Vagina (tissue), 2 donors: ENCODE results near the gene CFAP97. TPM values are rescaled to one million over a fixed set of nuclear protein-coding genes. Genes with fewer than 3 reads are reported as not detected.
A peak's percentile ranks its signal among the peaks of the same experiment; 100 is the strongest.

ENCODE experiments used
- DNase-seq, 2 donors: peaks; one replicate each; pipeline ENCODE4 v3.0.0-alpha.2; 2017; ENCODE audit errors: extremely low spot score in 2 of 2
- H3K27ac ChIP-seq: fragments of 200-600 bp; sonication (generic); one replicate; pipeline ENCODE4 v1.5.1; 2019
- H3K27me3 ChIP-seq: fragments of 200-600 bp; sonication (generic); one replicate; pipeline ENCODE4 v1.5.1; 2019
- H3K36me3 ChIP-seq, 2 donors: fragments of 200-600 bp; sonication (generic); one replicate each; pipeline ENCODE4 v1.5.1; 2017 to 2019
- H3K4me1 ChIP-seq: fragments of 200-600 bp; sonication (generic); one replicate; pipeline ENCODE4 v1.5.1; 2019
- H3K4me3 ChIP-seq, 2 donors: fragments of 200-600 bp; sonication (generic); 1 replicate in 1 of 2; 2 replicates in 1 of 2; pipeline ENCODE4 v1.5.1; 2016 to 2019
- H3K9me3 ChIP-seq: fragments of 200-600 bp; sonication (generic); one replicate; pipeline ENCODE4 v1.5.1; 2019
- CTCF ChIP-seq, 3 experiments: fragments of 450-650 bp in 2 of 3; fragments of 200-600 bp in 1 of 3; sonication (generic) in 1 of 3; IDR thresholded peaks; one replicate each; pipeline ENCODE4 v1.5.1; 2017 to 2019; ENCODE audit warnings: antibody characterized with exemption in 3 of 3, mild to moderate bottlenecking in 2 of 3, moderate library complexity in 2 of 3
- POLR2A ChIP-seq, 2 donors: fragments of 450-650 bp; IDR thresholded peaks; one replicate each; pipeline ENCODE4 v1.6.1; 2017; ENCODE audit warnings: antibody characterized with exemption in 2 of 2, mild to moderate bottlenecking in 2 of 2, moderate library complexity in 2 of 2
- POLR2AphosphoS5 ChIP-seq, 2 donors: sonication (generic); formaldehyde crosslinking; IDR thresholded peaks; one replicate each; pipeline ENCODE4 v1.9.0; 2017; ENCODE audit warnings: antibody characterized with exemption in 2 of 2, mild to moderate bottlenecking in 2 of 2, low read depth in 1 of 2; ENCODE audit not compliant: insufficient read depth in 1 of 2
- intact Hi-C: fragments of 100-400 bp; cut with DNase I; formaldehyde crosslinking; loops from one replicate; pipeline ENCODE4 v1.15.1; 2023
- total RNA-seq: library from RNA; depleted of rRNA; stranded (reverse); fragments of >200 nt; gene quantifications from one replicate; pipeline ENCODE4 v1.2.3, GENCODE V29; 2016

The CFAP97 gene
- total RNA-seq, 1 donor from 2014 or later = 28.5 TPM

- TF ChIP-seq CTCF (IDR thresholded peaks at IDR 0.05) (no peak), POLR2AphosphoS5 (IDR thresholded peaks at IDR 0.05; ENCODE audit: insufficient read depth in 1 of 2, low read depth in 1 of 2) (no peak), POLR2A (IDR thresholded peaks at IDR 0.05) (no peak)
- intact Hi-C loops = no loop called here
- H3K36me3 ChIP-seq = no peaks in the 10 kb centered on the region
These were observed 20.8 kb upstream of the CFAP97 start for GRCh38 chr4:185224597-185224996.

GRCh38 chr4:185222598-185222997 lies 18.8 kb upstream of the CFAP97 start:
- Histone ChIP-seq H3K27ac (no peak overlapping the region), H3K4me3 (no peak overlapping the region), H3K27me3 (no peaks in the 10 kb centered on the region), H3K36me3 (no peaks in the 10 kb centered on the region), H3K4me1 (peaks cover 15% of the 10 kb centered on the region), H3K9me3 (no peaks in the 10 kb centered on the region)
- TF ChIP-seq POLR2A (IDR thresholded peaks at IDR 0.05) = no peak
- no peak for DNase-seq
- intact Hi-C loops = no loop called here

More at GRCh38 chr4:185224597-185224996, 20.8 kb upstream of the CFAP97 start:
- Histone ChIP-seq H3K4me3 (no peak overlapping the region), H3K9me3 (no peaks in the 10 kb centered on the region), H3K27me3 (no peaks in the 10 kb centered on the region), H3K4me1 (peaks cover 4% of the 10 kb centered on the region), H3K27ac (no peak overlapping the region)
- DNase-seq = no peak

GRCh38 chr4:185221912-185222311 lies 18.1 kb upstream of the CFAP97 start:
- DNase-seq = no peak
- H3K4me3 ChIP-seq = no peak overlapping the region
- no peaks in the 10 kb centered on the region for H3K9me3 ChIP-seq
- no peak overlapping the region for H3K27ac ChIP-seq
- no peaks in the 10 kb centered on the region for H3K36me3 ChIP-seq
- no peaks in the 10 kb centered on the region for H3K27me3 ChIP-seq
- intact Hi-C loops = no loop called here
- H3K4me1 ChIP-seq = peaks cover 17% of the 10 kb centered on the region
- TF ChIP-seq POLR2A (IDR thresholded peaks at IDR 0.05) (no peak), POLR2AphosphoS5 (IDR thresholded peaks at IDR 0.05; ENCODE audit: insufficient read depth in 1 of 2, low read depth in 1 of 2) (no peak), CTCF (IDR thresholded peaks at IDR 0.05) (no peak)

GRCh38 chr4:185221491-185221890 lies 17.7 kb upstream of the CFAP97 start:
- Histone ChIP-seq H3K9me3 (no peaks in the 10 kb centered on the region), H3K27me3 (no peaks in the 10 kb centered on the region), H3K4me1 (peaks cover 17% of the 10 kb centered on the region), H3K4me3 (no peak overlapping the region), H3K36me3 (no peaks in the 10 kb centered on the region), H3K27ac (no peak overlapping the region)
- intact Hi-C loops = no loop called here
- TF ChIP-seq POLR2AphosphoS5 (IDR thresholded peaks at IDR 0.05; ENCODE audit: insufficient read depth in 1 of 2, low read depth in 1 of 2) (no peak), CTCF (IDR thresholded peaks at IDR 0.05) (no peak), POLR2A (IDR thresholded peaks at IDR 0.05) (no peak)
- DNase-seq = no peak

- Histone ChIP-seq H3K4me3 (no peak overlapping the region), H3K4me1 (peaks cover 28% of the 10 kb centered on the region), H3K36me3 (no peaks in the 10 kb centered on the region), H3K9me3 (no peaks in the 10 kb centered on the region), H3K27me3 (no peaks in the 10 kb centered on the region), H3K27ac (peak overlapping the region; percentile 20)
- DNase-seq = no peak
- no peak for TF ChIP-seq CTCF (IDR thresholded peaks at IDR 0.05)
- no peak for TF ChIP-seq POLR2A (IDR thresholded peaks at IDR 0.05)
- TF ChIP-seq POLR2AphosphoS5 (IDR thresholded peaks at IDR 0.05; ENCODE audit: insufficient read depth in 1 of 2, low read depth in 1 of 2) = no peak
- intact Hi-C loops = no loop called here
These were observed 15.9 kb upstream of the CFAP97 start for GRCh38 chr4:185219551-185220344.
